ENCODE data around the gene CELF5.
"Not testable (repeated sequence)": the region's sequence is repeated elsewhere in the genome, so short reads cannot be mapped to it uniquely, and the experiment has no call there.

DNA sequence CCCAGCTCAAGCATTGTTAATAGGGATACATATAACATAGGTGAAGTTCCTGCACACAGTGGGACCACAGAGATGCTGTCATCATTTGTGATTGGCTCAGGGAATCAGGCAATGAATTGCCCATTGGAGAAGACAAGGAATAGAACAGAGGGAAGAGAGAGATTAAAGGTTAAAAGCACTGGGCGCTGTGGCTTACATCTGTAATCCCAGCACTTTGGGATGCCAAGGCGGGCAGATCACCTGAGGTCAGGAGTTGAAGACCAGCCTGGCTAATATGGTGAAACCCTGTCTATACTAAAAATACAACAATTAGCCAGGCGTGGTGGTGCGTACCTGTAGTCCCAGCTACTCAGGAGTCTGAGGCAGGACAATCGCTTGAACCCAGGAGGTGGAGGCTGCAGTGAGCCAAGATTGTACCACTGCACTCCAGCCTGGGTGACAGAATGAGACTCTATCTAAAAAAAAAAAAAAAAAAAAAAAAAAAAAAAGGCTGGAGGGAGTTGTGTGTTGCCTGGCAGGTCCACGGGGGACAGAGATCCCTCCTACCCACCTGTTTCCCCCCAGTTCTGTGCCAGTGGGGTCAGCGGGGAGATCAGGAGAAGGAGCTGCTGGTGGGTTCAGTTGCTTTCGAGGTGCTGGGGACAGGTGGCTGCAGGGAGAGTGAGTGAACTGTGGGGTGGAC lies 110.4 kb downstream of the CELF5 start:
- not testable (repeated sequence) for TF ChIP-seq CTCF, POLR2A (IDR thresholded peaks at IDR 0.05)
